CD14-positive monocyte (primary cell): ENCODE data around the gene TYROBP. TPM values are rescaled to one million over a fixed set of nuclear protein-coding genes. Genes with fewer than 3 reads are reported as not detected.
A peak's percentile ranks its signal among the peaks of the same experiment; 100 is the strongest.

Source experiments
- DNase-seq, 3 donors: peaks; one replicate each; pipeline ENCODE4 v3.0.0-alpha.2; 2011 to 2022
- H2AFZ ChIP-seq: 2 replicates; pipeline ENCODE4 v1.6.0; 2012; ENCODE audit warnings: mild to moderate bottlenecking, low read depth, low read length, inconsistent platforms; ENCODE audit not compliant: insufficient read depth, poor library complexity, severe bottlenecking
- H3K27ac ChIP-seq, 2 donors: 1 replicate in 1 of 2; 2 replicates in 1 of 2; pipeline ENCODE4 v1.5.1; 2012 to 2013; ENCODE audit warnings: low read length in 2 of 2, control low read depth in 1 of 2, inconsistent platforms in 1 of 2, low read depth in 1 of 2, mild to moderate bottlenecking in 1 of 2
- H3K27me3 ChIP-seq, 2 donors: one replicate each; pipeline versions ENCODE4 v1.6.0 to v1.6.1; 2011 to 2013; ENCODE audit warnings: low read length in 2 of 2; ENCODE audit not compliant: control insufficient read depth in 2 of 2, insufficient read depth in 2 of 2
- H3K36me3 ChIP-seq, 2 donors: replicated peaks in 1 of 2; 1 replicate in 1 of 2; 2 replicates in 1 of 2; pipeline versions ENCODE4 v1.5.1 to v1.6.1; 2012 to 2013; ENCODE audit warnings: low read length in 2 of 2, control low read depth in 1 of 2, inconsistent platforms in 1 of 2, mild to moderate bottlenecking in 1 of 2; ENCODE audit not compliant: insufficient read depth in 2 of 2, control insufficient read depth in 1 of 2
- H3K4me1 ChIP-seq, 2 donors: 1 replicate in 1 of 2; 2 replicates in 1 of 2; pipeline versions ENCODE4 v1.5.1 to v1.6.1; 2012 to 2013; ENCODE audit warnings: low read length in 2 of 2, control low read depth in 1 of 2, inconsistent platforms in 1 of 2, mild to moderate bottlenecking in 1 of 2, moderate library complexity in 1 of 2; ENCODE audit not compliant: insufficient read depth in 2 of 2, control insufficient read depth in 1 of 2
- H3K4me2 ChIP-seq: replicated peaks from 2 replicates; pipeline ENCODE3; 2012; ENCODE audit warnings: low read length, moderate library complexity, mild to moderate bottlenecking; ENCODE audit not compliant: poor library complexity, severe bottlenecking; ENCODE audit errors: extremely low read depth
- H3K4me3 ChIP-seq, 3 experiments: fragments of 200-600 bp in 1 of 3; sonication (generic) in 1 of 3; replicated peaks in 1 of 3; 1 replicate in 2 of 3; 2 replicates in 1 of 3; pipeline ENCODE4 v1.5.1; 2011 to 2013; ENCODE audit warnings: low read length in 3 of 3, mild to moderate bottlenecking in 3 of 3, control low read depth in 2 of 3, low read depth in 2 of 3, inconsistent platforms in 1 of 3, moderate library complexity in 1 of 3
- H3K79me2 ChIP-seq: 2 replicates; pipeline ENCODE4 v1.6.0; 2012; ENCODE audit warnings: mild to moderate bottlenecking, control low read depth, inconsistent platforms, low read length, moderate library complexity; ENCODE audit not compliant: insufficient read depth
- H3K9ac ChIP-seq: 2 replicates; pipeline ENCODE4 v1.6.0; 2017; ENCODE audit warnings: low read length, mild to moderate bottlenecking; ENCODE audit not compliant: insufficient read depth, poor library complexity, severe bottlenecking
- H3K9me3 ChIP-seq, 2 donors: replicated peaks in 1 of 2; 1 replicate in 1 of 2; 2 replicates in 1 of 2; pipeline versions ENCODE4 v1.5.1 to v1.6.1; 2012 to 2013; ENCODE audit warnings: low read length in 2 of 2, control low read depth in 1 of 2; ENCODE audit not compliant: control insufficient read depth in 1 of 2, insufficient read depth in 1 of 2
- H4K20me1 ChIP-seq: 2 replicates; pipeline ENCODE4 v1.6.0; 2012; ENCODE audit warnings: mild to moderate bottlenecking, low read length, control low read depth, moderate library complexity; ENCODE audit not compliant: insufficient read depth
- H3K27ac Mint-ChIP-seq, 7 donors: one replicate each; pipeline ENCODE4 v1.8.0; 2020; ENCODE audit warnings: mild to moderate bottlenecking in 7 of 7, mixed read lengths in 7 of 7, moderate library complexity in 6 of 7, inconsistent platforms in 2 of 7
- H3K27me3 Mint-ChIP-seq, 3 donors: one replicate each; pipeline ENCODE4 v1.8.0; 2021 to 2022; ENCODE audit warnings: low read depth in 3 of 3, mild to moderate bottlenecking in 3 of 3, mixed read lengths in 3 of 3, moderate library complexity in 3 of 3, inconsistent platforms in 1 of 3
- H3K36me3 Mint-ChIP-seq, 2 donors: one replicate each; pipeline ENCODE4 v1.8.0; 2020; ENCODE audit warnings: mixed read lengths in 2 of 2, inconsistent platforms in 1 of 2, mild to moderate bottlenecking in 1 of 2
- H3K4me1 Mint-ChIP-seq: one replicate; pipeline ENCODE4 v1.8.0; 2020; ENCODE audit warnings: mild to moderate bottlenecking, mixed read lengths
- H3K4me3 Mint-ChIP-seq, 2 donors: one replicate each; pipeline ENCODE4 v1.8.0; 2020; ENCODE audit warnings: mild to moderate bottlenecking in 2 of 2, mixed read lengths in 2 of 2, moderate library complexity in 1 of 2
- H3K9me3 Mint-ChIP-seq, 7 donors: one replicate each; pipeline ENCODE4 v1.8.0; 2020 to 2022; ENCODE audit warnings: mixed read lengths in 7 of 7, mild to moderate bottlenecking in 6 of 7, moderate library complexity in 6 of 7, inconsistent platforms in 2 of 7
- CTCF ChIP-seq: fragments of 200-600 bp; IDR thresholded peaks from one replicate; pipeline ENCODE4 v1.8.0; 2022; ENCODE audit warnings: antibody characterized with exemption, mild to moderate bottlenecking
- WGBS: methylation state at CpG from one replicate; pipeline ENCODE4 v1.1.5; 2013; ENCODE audit warnings: missing lambda C conversion rate; ENCODE audit not compliant: insufficient coverage; 5-methylcytosine and 5-hydroxymethylcytosine counted together
- intact Hi-C, 2 donors: fragments of 100-400 bp; cut with micrococcal nuclease; formaldehyde crosslinking; loops; one replicate each; pipeline versions ENCODE4 v1.15.0 to v1.15.1; 2023
- polyA plus RNA-seq, 3 donors: library from polyadenylated mRNA; depleted of rRNA in 1 of 3; unstranded in 2 of 3; stranded (reverse) in 1 of 3; fragments of 300-500 nt in 2 of 3; fragments of >200 nt in 1 of 3; fragmentation: Illumina TruSeq in 2 of 3; gene quantifications; 1 replicate in 2 of 3; 2 replicates in 1 of 3; pipeline ENCODE4 v1.2.3, GENCODE V29; 2012 to 2021

The TYROBP gene
- polyA plus RNA-seq, 3 donors = 3,224 to 6,141 (median 5,182) TPM

GRCh38 chr19:35931874-35932202 lies 23.7 kb upstream of the TYROBP start:
- Mint-ChIP-seq H3K36me3 (peaks cover 0 to 4% of the 10 kb centered on the region in 2 donors), H3K27ac (peak overlapping the region in 2 of 7 donors; percentile 10 to 24), H3K4me3 (no peak overlapping the region), H3K9me3 (no peaks in the 10 kb centered on the region), H3K27me3 (peaks cover 20 to 29% (median 24%) of the 10 kb centered on the region in 3 donors), H3K4me1 (peaks cover 43% of the 10 kb centered on the region)
- 7% methylated on average over 6 of the region's 9 CpGs for WGBS
- H3K4me2 ChIP-seq = no peak overlapping the region
- H4K20me1 ChIP-seq = no peaks in the 10 kb centered on the region
- H2AFZ ChIP-seq = no peak overlapping the region
- H3K4me3 ChIP-seq = no peak overlapping the region
- peaks cover 17% of the 10 kb centered on the region for H3K79me2 ChIP-seq
- no peaks in the 10 kb centered on the region for H3K9me3 ChIP-seq
- intact Hi-C loops = loop anchor here (1.0 to 5.0 kb wide), 7 partner anchors 15 to 240 kb away; partner anchors contain the start of genes NFKBID (in 1 of the 2), PSENEN (in 1 of the 2) and U2AF1L4 (in 1 of the 2)
- H3K27me3 ChIP-seq = peaks cover 10 to 21% of the 10 kb centered on the region in 2 donors
- no peaks in the 10 kb centered on the region for H3K36me3 ChIP-seq
- H3K27ac ChIP-seq = no peak overlapping the region
- peaks cover 41 to 49% of the 10 kb centered on the region in 2 donors for H3K4me1 ChIP-seq
- peak; percentile 58 for TF ChIP-seq CTCF
- no peak for DNase-seq
- H3K9ac ChIP-seq = no peak overlapping the region

- Mint-ChIP-seq H3K4me3 (peak overlapping the region; percentile 68 to 72), H3K36me3 (peaks cover 0 to 4% of the 10 kb centered on the region in 2 donors), H3K9me3 (peaks cover 0 to 3% (median 0%) of the 10 kb centered on the region in 7 donors), H3K27me3 (peaks cover 18 to 26% (median 20%) of the 10 kb centered on the region in 3 donors), H3K27ac (peak overlapping the region; percentile 92 to 98 (median 95)), H3K4me1 (peaks cover 46% of the 10 kb centered on the region)
- Histone ChIP-seq H3K9me3 (no peaks in the 10 kb centered on the region), H3K4me1 (peaks cover 44 to 53% of the 10 kb centered on the region in 2 donors), H3K27ac (peak overlapping the region; percentile 73 to 77), H3K9ac (no peak overlapping the region), H3K4me3 (peak overlapping the region; percentile 11 to 71 (median 31)), H4K20me1 (no peaks in the 10 kb centered on the region), H2AFZ (no peak overlapping the region), H3K4me2 (peak overlapping the region; percentile 70), H3K36me3 (no peaks in the 10 kb centered on the region), H3K79me2 (peaks cover 17% of the 10 kb centered on the region), H3K27me3 (peaks cover 7 to 17% of the 10 kb centered on the region in 2 donors)
- WGBS = 0% methylated on average over 44 of the region's 47 CpGs
- peak; percentile 100 for DNase-seq
- intact Hi-C loops = loop anchor here (1.0 to 5.0 kb wide), 7 partner anchors 15 to 239 kb away; partner anchors contain the start of genes NFKBID (in 1 of the 2), PSENEN (in 1 of the 2) and U2AF1L4 (in 1 of the 2)
- TF ChIP-seq CTCF = peak; percentile 86
These were observed 23.2 kb upstream of the TYROBP start for GRCh38 chr19:35931161-35931873.
